H1 (cell line): ENCODE measurements around the gene OR52N2. TPM values are rescaled to one million over a fixed set of nuclear protein-coding genes. Genes with fewer than 3 reads are reported as not detected.

ENCODE experiments used
- BRCA1 ChIP-seq: IDR thresholded peaks from 2 replicates; pipeline ENCODE4 v1.6.1; 2012; ENCODE audit warnings: low read depth, low read length, improper control_type of control experiment
- CHD7 ChIP-seq: fragments of 300-600 bp; sonication (generic); IDR thresholded peaks from 2 replicates; pipeline ENCODE4 v1.7.1; 2012; ENCODE audit warnings: low read length, moderate library complexity, mild to moderate bottlenecking, inconsistent platforms; ENCODE audit not compliant: insufficient replicate concordance
- E2F6 ChIP-seq: IDR thresholded peaks from 2 replicates; pipeline ENCODE4 v1.6.1; 2012; ENCODE audit warnings: inconsistent platforms
- GABPA ChIP-seq: IDR thresholded peaks from 2 replicates; pipeline ENCODE4 v1.6.1; 2011; ENCODE audit warnings: mild to moderate bottlenecking, low read length, moderate library complexity, borderline replicate concordance; ENCODE audit not compliant: insufficient read depth
- KDM4A ChIP-seq: IDR thresholded peaks from one replicate; pipeline ENCODE4 v1.7.1; 2012; ENCODE audit warnings: low read depth, mild to moderate bottlenecking, moderate library complexity, low read length, inconsistent platforms; ENCODE audit not compliant: severe bottlenecking
- NANOG ChIP-seq: IDR thresholded peaks from 2 replicates; pipeline ENCODE4 v1.6.1; 2011; ENCODE audit warnings: low read length, low read depth, mild to moderate bottlenecking, inconsistent platforms; ENCODE audit not compliant: insufficient read depth, poor library complexity, severe bottlenecking
- POLR2A ChIP-seq, 2 experiments: IDR thresholded peaks; 1 replicate in 1 of 2; 2 replicates in 1 of 2; pipeline ENCODE4 v1.6.1; 2011; ENCODE audit warnings: low read depth in 2 of 2, low read length in 2 of 2, mild to moderate bottlenecking in 2 of 2; ENCODE audit errors: control extremely low read depth in 1 of 2
- POLR2AphosphoS5 ChIP-seq: IDR thresholded peaks from 2 replicates; pipeline ENCODE4 v1.6.1; 2011; ENCODE audit warnings: low read depth, low read length
- SIN3A ChIP-seq, 2 experiments: IDR thresholded peaks in 1 of 2; conservative IDR thresholded peaks in 1 of 2; 2 replicates each; pipeline ENCODE4 v1.6.1; 2011 to 2012; ENCODE audit warnings: low read length in 2 of 2, improper control_type of control experiment in 1 of 2, low read depth in 1 of 2, mild to moderate bottlenecking in 1 of 2
- TAF7 ChIP-seq: optimal IDR thresholded peaks from 2 replicates; pipeline ENCODE3; 2011; ENCODE audit warnings: low read depth, mild to moderate bottlenecking, inconsistent platforms, low read length, moderate library complexity, borderline replicate concordance
- TBP ChIP-seq: IDR thresholded peaks from 2 replicates; pipeline ENCODE4 v1.6.1; 2011; ENCODE audit warnings: low read depth, low read length, improper control_type of control experiment
- polyA plus RNA-seq, 7 experiments: library from polyadenylated mRNA; depleted of rRNA in 3 of 7; stranded (reverse) in 5 of 7; unstranded in 2 of 7; fragments of >200 nt in 5 of 7; fragments of 200-250 nt in 2 of 7; gene quantifications; 1 replicate in 5 of 7; 2 replicates in 1 of 7; 4 replicates in 1 of 7; pipeline versions ENCODE4 v1.2.1 to v1.2.3, GENCODE V29; 2011 to 2013; ENCODE audit warnings: missing spikeins in 2 of 7, mixed read lengths in 2 of 7
- total RNA-seq: library from RNA; stranded (reverse); fragmentation: NEBNext Ultra II Directional; extraction: Animal tissue kit (Norgen Biotek cat#: 25700); gene quantifications from 2 replicates; pipeline ENCODE4 v1.2.1, GENCODE V29; 2021

Gene OR52N2
- total and polyA plus RNA-seq, 2 of the 8 experiments (the other 6 are each of a cell fraction or from before 2014, with no cell fraction given) = 0.39 to 4.8 TPM

- TF ChIP-seq CHD7 (no peak), POLR2AphosphoS5 (no peak), TAF7 (no peak), KDM4A (no peak), SIN3A (conservative IDR thresholded peaks at IDR 0.05 in 1 of 2, IDR thresholded peaks at IDR 0.05 in 1 of 2; ENCODE audit: low read depth in 1 of 2, low read length in 2 of 2) (no peak), BRCA1 (no peak), E2F6 (no peak), NANOG (no peak), GABPA (no peak), POLR2A (IDR thresholded peaks at IDR 0.05; ENCODE audit: control extremely low read depth in 1 of 2, low read depth in 2 of 2, low read length in 2 of 2) (no peak), TBP (no peak)
Measured at GRCh38 chr11:5841797-5842196, 33.1 kb downstream of the OR52N2 start, which contains the start of gene OR52E6 (continued).
